Stimulated activated CD4-positive, alpha-beta T cell treated with anti-CD3 and anti-CD28 coated beads, Interleukin-2, amount 100 ng/mL, for 24 hours (primary cell): ENCODE results near the gene THEM5.

ENCODE experiments used
- DNase-seq, 2 donors: peaks; one replicate each; pipeline ENCODE4 v3.0.0-alpha.2; 2020

The THEM5 gene

GRCh38 chr1:151817353-151817730, 36.2 kb downstream of the THEM5 start:
- DNase-seq, result no peak

GRCh38 chr1:151816548-151817352, 36.8 kb downstream of the THEM5 start:
- no peak for DNase-seq

GRCh38 chr1:151815716-151816327, 37.7 kb downstream of the THEM5 start:
- no peak for DNase-seq

GRCh38 chr1:151814971-151815545, 38.5 kb downstream of the THEM5 start:
- DNase-seq, result no peak

- DNase-seq, result no peak
Measured at GRCh38 chr1:151814426-151814825, 39.1 kb downstream of the THEM5 start.

GRCh38 chr1:151813271-151813977, 40.1 kb downstream of the THEM5 start:
- DNase-seq, result no peak

GRCh38 chr1:151811181-151811580, 42.3 kb downstream of the THEM5 start:
- no peak for DNase-seq

GRCh38 chr1:151809985-151810556, 43.4 kb downstream of the THEM5 start:
- DNase-seq, result no peak

- no peak for DNase-seq
Measured at GRCh38 chr1:151809290-151809984, 44.1 kb downstream of the THEM5 start.

- no peak for DNase-seq
Measured at GRCh38 chr1:151807766-151808165, 45.7 kb downstream of the THEM5 start.

- DNase-seq, result no peak
Measured at GRCh38 chr1:151807131-151807530, 46.4 kb downstream of the THEM5 start.

GRCh38 chr1:151806170-151806569, 47.3 kb downstream of the THEM5 start:
- DNase-seq, result no peak

GRCh38 chr1:151805066-151805820, 48.3 kb downstream of the THEM5 start, which contains the start of gene LINGO4:
TSS of gene LINGO4 (minus strand) at chr1:151805419. CDS start at chr1:151802704, 2,715 bp downstream.
- DNase-seq, result no peak

GRCh38 chr1:151803915-151804314, 49.6 kb downstream of the THEM5 start:
- no peak for DNase-seq

- DNase-seq, result no peak
Measured at GRCh38 chr1:151803164-151803563, 50.3 kb downstream of the THEM5 start.

- no peak for DNase-seq
Measured at GRCh38 chr1:151802372-151802771, 51.1 kb downstream of the THEM5 start.

GRCh38 chr1:151801846-151802245, 51.7 kb downstream of the THEM5 start:
- DNase-seq, result no peak

- DNase-seq, result no peak
Measured at GRCh38 chr1:151801310-151801820, 52.1 kb downstream of the THEM5 start.

GRCh38 chr1:151800830-151801229, 52.7 kb downstream of the THEM5 start:
- DNase-seq, result no peak

- DNase-seq, result no peak
Measured at GRCh38 chr1:151799179-151800022, 54.1 kb downstream of the THEM5 start.
